Vagina (tissue), 2 donors: ENCODE data around the gene ERLIN1.

Experiments
- POLR2A ChIP-seq, 2 donors: fragments of 450-650 bp; IDR thresholded peaks; one replicate each; pipeline ENCODE4 v1.6.1; 2017; ENCODE audit warnings: antibody characterized with exemption in 2 of 2, mild to moderate bottlenecking in 2 of 2, moderate library complexity in 2 of 2
- TF ChIP-seq, protein P1 (sequence below), 3 experiments: fragments of 450-650 bp in 2 of 3; fragments of 200-600 bp in 1 of 3; sonication (generic) in 1 of 3; IDR thresholded peaks; one replicate each; pipeline ENCODE4 v1.5.1; 2017 to 2019; ENCODE audit warnings: antibody characterized with exemption in 3 of 3, mild to moderate bottlenecking in 2 of 3, moderate library complexity in 2 of 3

- TF ChIP-seq, protein P1, sequence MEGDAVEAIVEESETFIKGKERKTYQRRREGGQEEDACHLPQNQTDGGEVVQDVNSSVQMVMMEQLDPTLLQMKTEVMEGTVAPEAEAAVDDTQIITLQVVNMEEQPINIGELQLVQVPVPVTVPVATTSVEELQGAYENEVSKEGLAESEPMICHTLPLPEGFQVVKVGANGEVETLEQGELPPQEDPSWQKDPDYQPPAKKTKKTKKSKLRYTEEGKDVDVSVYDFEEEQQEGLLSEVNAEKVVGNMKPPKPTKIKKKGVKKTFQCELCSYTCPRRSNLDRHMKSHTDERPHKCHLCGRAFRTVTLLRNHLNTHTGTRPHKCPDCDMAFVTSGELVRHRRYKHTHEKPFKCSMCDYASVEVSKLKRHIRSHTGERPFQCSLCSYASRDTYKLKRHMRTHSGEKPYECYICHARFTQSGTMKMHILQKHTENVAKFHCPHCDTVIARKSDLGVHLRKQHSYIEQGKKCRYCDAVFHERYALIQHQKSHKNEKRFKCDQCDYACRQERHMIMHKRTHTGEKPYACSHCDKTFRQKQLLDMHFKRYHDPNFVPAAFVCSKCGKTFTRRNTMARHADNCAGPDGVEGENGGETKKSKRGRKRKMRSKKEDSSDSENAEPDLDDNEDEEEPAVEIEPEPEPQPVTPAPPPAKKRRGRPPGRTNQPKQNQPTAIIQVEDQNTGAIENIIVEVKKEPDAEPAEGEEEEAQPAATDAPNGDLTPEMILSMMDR (IDR thresholded peaks at IDR 0.05), result no peak
- TF ChIP-seq POLR2A (IDR thresholded peaks at IDR 0.05), result no peak
Observed at GRCh38 chr10:100186253-100187212, 704 bp upstream of the ERLIN1 start.
